ENCODE results near the gene GUCY1A2.

GRCh38 chr11:107025673-107026072, 7.4 kb upstream of the GUCY1A2 start:
- TF ChIP-seq POLR2A (IDR thresholded peaks at IDR 0.05) (no peak), CTCF (IDR thresholded peaks at IDR 0.05) (no peak)

All from body of pancreas (tissue), 4 donors.